AG09309 (cell line): Measurements from ENCODE around the gene MMRN1.

Experiments used
- DNase-seq: peaks from one replicate; pipeline ENCODE4 v3.0.0-alpha.2; 2010; ENCODE audit warnings: low read depth
- H3K4me3 ChIP-seq: 2 replicates; pipeline ENCODE4 v1.5.1; 2011; ENCODE audit warnings: mild to moderate bottlenecking, low read depth, low read length, moderate library complexity; ENCODE audit not compliant: control insufficient read depth
- TF ChIP-seq, protein P1 (sequence below): IDR thresholded peaks from 2 replicates; pipeline ENCODE4 v1.5.1; 2011; ENCODE audit warnings: mild to moderate bottlenecking, low read depth, low read length, inconsistent platforms; ENCODE audit not compliant: insufficient read depth, control insufficient read depth; ENCODE audit errors: missing control alignments

The MMRN1 gene

DNA sequence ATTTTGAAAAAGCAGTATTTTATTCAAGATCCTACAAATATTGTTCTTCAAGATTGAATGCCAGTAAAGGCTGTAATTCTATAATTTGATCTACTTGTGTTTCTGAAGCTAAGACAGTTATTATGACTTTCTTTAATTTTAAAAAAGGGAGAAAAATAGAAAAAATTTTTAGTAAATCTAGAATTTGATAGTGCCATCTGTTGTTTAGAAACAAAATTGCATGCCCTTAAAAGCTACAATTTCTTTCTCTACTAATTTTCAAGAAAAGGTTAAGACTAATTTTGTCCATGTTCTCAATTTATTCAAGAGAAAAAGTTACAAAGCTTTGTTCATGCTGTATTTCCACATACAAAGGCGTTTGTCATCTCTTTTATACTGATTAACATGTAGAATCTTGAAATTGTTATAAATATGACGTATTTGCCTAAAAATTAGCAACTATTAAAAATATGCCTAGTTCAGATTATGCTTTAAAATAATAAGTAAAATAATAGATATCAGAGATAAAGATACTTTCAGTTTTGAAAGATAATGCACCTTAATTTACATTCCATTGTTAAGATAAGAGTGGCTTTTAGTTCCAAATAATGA is 25.6 kb upstream of the MMRN1 start:
- H3K4me3 ChIP-seq, result no peak overlapping the region
- TF ChIP-seq, protein P1, sequence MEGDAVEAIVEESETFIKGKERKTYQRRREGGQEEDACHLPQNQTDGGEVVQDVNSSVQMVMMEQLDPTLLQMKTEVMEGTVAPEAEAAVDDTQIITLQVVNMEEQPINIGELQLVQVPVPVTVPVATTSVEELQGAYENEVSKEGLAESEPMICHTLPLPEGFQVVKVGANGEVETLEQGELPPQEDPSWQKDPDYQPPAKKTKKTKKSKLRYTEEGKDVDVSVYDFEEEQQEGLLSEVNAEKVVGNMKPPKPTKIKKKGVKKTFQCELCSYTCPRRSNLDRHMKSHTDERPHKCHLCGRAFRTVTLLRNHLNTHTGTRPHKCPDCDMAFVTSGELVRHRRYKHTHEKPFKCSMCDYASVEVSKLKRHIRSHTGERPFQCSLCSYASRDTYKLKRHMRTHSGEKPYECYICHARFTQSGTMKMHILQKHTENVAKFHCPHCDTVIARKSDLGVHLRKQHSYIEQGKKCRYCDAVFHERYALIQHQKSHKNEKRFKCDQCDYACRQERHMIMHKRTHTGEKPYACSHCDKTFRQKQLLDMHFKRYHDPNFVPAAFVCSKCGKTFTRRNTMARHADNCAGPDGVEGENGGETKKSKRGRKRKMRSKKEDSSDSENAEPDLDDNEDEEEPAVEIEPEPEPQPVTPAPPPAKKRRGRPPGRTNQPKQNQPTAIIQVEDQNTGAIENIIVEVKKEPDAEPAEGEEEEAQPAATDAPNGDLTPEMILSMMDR, result peak; percentile 26
- DNase-seq, result no peak

DNA sequence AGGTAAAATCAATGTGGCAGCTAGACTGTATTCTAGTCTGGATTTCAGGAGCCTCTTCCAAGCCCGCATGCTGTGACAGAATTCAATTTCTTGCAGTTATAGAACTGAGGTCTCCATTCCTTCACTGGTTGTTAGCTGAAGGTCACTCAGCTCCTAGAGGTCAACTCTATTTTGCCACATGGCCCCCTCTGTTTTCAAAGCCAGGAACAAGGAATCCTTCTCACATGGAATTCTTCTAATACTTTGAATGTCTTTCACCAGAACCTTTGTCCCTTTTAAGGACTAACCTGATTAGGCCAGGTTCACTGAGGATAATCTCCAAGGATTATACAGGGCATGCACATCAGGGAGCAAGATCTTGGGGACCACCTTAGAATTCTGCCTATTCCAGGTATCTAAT is 23.4 kb upstream of the MMRN1 start:
- no peak overlapping the region for H3K4me3 ChIP-seq
- DNase-seq, result no peak
- TF ChIP-seq, protein P1, result no peak

DNA sequence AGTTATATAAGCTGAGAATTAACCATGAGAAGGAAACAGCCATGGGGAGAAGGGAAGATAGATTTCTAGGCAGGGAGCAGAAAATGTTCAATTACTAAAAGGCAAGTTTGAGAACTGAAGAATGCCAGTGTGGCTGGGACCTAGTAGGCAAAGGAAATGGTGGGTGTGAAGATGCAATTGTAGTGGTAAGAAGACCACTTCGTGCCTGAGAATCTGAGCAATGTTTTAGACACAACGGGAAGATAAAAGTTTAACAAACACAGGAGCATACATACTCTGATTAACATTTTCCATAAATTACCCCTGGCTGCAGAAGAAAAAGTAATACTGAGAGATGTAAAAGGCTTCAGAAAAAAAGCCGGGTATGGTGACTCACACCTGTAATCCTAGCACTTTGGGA is 18.1 kb upstream of the MMRN1 start:
- TF ChIP-seq, protein P1, result no peak
- no peak for DNase-seq
- no peak overlapping the region for H3K4me3 ChIP-seq

DNA sequence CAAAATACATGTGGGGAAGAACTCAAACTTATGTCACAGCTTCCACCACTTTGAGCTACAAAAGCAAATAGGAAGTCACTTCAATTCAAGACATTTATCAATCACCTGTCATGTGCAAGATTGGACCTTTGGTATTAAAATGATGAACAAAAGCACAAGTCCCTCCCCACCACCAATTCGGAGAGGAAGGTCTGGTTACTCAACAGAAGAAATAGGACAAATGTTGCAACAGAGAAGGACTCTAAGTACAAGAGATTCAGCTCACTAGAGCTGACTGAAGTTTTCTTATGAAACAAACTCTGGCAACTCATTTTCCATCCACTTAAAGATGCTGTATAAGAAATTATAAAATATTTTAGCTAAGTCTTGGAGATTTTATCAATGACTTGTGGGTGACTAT is 16.0 kb upstream of the MMRN1 start:
- TF ChIP-seq, protein P1, result no peak
- no peak overlapping the region for H3K4me3 ChIP-seq
- DNase-seq, result no peak

DNA sequence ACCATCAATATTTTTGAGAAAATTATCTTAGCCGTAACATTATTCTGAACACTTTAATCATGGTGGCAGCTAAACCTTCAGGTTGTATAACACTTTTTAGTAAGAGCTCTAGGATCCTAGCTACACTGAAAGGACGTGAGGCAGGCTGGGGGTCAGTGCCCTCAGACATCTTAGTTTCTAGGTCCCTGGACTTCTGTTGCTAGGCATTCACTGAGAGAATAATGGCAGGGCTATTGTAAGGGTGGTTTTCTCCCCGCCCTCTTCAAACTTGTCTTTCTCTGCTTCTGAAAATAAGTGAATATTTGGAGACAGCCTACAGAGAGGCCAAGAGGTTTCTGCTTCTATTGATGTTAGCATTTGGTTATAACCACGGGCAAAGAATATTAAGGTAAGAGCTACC is 15.4 kb upstream of the MMRN1 start:
- TF ChIP-seq, protein P1, result no peak
- DNase-seq, result no peak
- no peak overlapping the region for H3K4me3 ChIP-seq

DNA sequence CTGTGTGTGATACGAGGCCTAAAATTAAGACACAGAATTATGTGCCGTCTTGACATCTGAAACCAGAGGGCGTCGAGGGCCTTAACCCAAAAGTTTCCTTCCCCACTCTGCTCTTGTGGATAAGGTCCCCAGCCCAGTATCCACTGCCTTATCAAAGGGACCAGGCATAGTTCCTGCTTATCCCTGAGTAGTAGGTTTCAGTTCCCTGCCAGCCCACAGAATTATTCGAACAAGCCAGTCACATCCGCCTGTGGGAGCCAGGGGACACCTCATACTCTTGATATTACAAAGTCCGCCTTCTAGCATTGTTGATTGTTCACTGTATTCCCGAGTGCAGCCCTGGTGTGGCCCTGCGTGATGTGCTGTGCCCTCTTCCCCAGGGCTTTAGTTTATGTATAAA is 5.4 kb upstream of the MMRN1 start:
- no peak for DNase-seq
- H3K4me3 ChIP-seq, result no peak overlapping the region

More for the DNA sequence above, 5.4 kb upstream of the MMRN1 start:
- TF ChIP-seq, protein P1, result no peak
